HG03039 (cell line): Measurements from ENCODE around the gene GORAB.

Experiments
- ATAC-seq: cut with Tn5 transposase; IDR thresholded peaks from one replicate; pipeline ENCODE4 v1.9.1; 2021; ENCODE audit warnings: mild to moderate bottlenecking, moderate library complexity; ENCODE audit not compliant: unreplicated experiment

GORAB gene

DNA sequence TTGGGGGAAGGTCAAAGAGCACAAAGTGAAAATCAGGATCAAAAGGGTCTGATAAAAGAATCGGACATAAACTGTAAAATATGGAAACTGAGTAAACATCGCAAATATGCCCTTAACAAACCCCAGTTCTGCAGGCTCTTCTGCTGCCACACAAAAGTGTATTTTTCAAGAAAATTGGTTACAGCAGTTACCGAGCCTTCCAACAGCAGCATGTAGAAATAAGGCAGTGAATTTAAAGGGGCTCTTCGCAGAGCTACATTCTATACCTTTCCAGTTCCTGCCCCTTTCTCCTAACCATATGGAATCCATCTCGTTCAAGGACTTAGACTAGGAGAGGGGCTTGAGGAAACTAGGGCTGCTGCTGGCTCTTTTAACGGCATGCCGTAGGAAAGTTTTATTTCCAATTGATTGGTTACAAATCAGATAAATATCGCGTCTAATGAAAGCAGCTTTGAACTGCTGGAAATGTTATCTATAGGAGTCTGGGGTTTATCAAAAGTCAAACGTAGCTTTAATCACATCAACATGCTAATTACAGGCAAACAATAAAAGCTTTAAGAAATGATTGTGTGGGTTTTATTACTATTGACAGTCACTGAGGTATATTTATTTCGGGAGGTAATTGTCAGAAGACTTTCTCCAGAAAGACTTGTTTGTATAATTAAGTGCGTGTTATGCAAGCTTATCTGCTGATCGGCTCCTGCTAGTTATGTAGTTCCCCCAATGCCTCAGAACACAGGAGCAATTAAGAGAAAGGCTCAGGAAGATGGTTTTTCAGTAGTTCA, 59.1 kb downstream of the GORAB start:
- no peak for ATAC-seq

GRCh38 chr1:170592591-170593111, 60.7 kb downstream of the GORAB start:
- no peak for ATAC-seq

DNA sequence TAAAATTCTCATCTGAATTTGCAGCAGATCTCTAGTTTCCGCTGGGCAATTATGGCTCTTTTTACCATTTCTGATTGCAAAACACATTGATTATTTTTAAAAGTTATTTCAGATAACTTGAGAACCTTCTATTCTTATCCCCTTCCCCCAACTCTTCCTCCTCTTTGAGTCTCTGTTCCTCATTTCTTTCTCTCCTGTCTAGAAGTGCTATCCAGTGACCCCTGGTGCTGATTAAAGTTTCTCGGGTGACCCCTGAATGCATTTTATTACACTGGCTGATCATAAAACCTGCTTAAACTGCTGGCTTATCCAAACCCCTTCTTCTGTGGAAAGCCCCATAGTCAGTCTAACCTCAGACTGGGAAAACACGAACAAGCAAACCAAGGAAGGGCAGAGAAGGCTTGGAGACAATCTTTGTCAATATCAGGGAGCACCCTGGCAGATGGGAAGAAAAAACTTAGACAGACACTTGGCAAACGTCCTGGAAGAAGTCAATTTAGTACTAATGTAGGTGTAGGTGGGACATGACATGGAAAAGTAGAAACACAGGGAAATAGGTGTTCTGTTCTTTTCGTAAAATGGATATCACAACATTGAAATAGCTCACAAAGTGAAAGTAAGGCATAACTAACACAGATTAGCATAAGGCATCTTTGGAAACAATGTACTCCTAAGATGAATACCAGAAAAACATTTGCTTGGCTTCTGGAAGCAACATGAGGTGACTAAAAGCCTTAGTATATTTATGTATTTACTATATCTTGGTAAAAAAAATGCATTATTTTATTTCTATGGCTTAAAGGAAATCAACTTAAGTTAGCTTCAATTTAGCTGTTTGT, 61.4 kb downstream of the GORAB start:
- ATAC-seq: no peak

DNA sequence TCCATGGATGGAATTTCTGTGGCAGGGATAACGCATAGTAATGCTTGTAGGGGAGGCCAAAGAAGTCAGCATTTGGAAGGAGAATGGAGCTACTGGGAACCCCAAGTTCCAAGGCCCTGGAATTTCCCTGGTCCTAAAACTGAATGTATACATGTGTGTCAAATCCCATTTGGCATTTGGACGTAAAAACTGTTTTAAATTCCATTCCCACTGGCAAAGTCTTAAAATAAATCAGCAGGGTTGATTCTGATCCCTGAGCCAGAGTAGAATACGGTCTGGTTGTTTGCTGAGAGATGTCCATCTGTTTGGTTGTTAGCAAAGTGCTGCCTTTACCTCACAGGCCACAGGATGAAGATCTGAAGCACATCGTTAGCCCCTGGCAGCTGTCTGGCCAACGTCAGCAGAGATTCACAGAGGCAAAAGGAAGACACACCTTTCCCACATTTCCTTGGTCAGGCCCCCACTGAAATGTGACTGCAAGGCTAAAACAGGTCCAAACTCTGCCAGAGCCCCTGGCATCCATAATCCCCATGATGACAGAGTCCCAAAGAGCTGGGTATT, 62.2 kb downstream of the GORAB start:
- ATAC-seq: no peak

GRCh38 chr1:170596701-170597100, 64.7 kb downstream of the GORAB start:
- no peak for ATAC-seq

DNA sequence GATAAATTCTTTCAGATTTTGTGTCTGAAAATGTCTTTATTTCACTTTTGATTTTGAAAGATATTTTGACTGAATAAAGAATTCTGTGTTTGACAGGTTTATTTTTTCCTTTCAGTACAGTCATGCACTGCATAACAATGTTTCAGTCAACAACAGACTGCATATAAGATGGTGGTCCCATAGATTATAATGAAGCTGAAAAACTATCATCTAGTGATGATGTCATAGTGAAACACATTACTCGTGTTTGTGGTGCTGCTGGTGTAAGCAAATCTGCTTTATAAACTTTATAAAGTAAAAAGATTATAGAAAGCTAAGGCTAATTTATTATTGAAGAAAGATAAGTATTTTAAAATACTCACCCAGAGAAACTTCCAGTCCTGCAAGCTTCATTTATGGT, 66.7 kb downstream of the GORAB start:
- ATAC-seq: no peak

- no peak for ATAC-seq
Observed at GRCh38 chr1:170599033-170599432, 67.1 kb downstream of the GORAB start.

- ATAC-seq: no peak
Observed at GRCh38 chr1:170601866-170602265, 69.9 kb downstream of the GORAB start.
